Head of caudate nucleus (tissue), 42 donors: Measurements from ENCODE around the gene FBXL20.

ENCODE experiments used
- DNase-seq, 42 donors: peaks; one replicate each; pipeline versions ENCODE4 v3.0.0 to v3.0.0-alpha.2; 2020 to 2021; ENCODE audit warnings: mixed read lengths in 7 of 42
- intact Hi-C: fragments of 100-400 bp; cut with DNase I; formaldehyde crosslinking; loops from one replicate; pipeline ENCODE4 v1.15.0; 2022

FBXL20 gene

DNA sequence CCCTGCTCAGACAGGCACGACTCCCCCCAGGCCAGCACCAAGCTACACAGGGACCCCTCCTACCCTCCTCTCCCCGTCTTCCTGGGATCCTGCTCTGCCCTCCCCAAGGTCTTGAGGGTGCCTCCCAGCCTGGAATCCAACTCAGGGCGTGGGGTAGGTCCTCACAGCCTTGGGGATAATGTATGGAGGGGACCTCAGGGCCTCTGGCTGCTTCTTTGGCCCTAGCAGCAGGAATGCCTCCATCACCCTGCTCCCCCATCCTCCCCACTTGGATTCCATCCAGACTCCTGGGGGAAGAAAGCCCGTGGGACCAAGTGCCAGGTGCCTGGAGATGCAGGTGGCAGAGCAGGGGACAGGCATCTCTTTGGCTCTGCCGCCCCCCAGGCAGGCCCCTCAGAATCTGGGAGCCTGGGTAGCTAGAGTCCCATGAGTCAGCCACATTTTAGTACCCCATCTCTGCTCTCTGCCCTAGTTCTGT lies 164.9 kb downstream of the FBXL20 start:
- intact Hi-C loops: no loop called here
- DNase-seq: no peak

GRCh38 chr17:39235555-39236449 lies 165.6 kb downstream of the FBXL20 start:
- intact Hi-C loops: no loop called here
- peak in 15 of 42 donors; percentile 31 to 70 (median 54) for DNase-seq

DNA sequence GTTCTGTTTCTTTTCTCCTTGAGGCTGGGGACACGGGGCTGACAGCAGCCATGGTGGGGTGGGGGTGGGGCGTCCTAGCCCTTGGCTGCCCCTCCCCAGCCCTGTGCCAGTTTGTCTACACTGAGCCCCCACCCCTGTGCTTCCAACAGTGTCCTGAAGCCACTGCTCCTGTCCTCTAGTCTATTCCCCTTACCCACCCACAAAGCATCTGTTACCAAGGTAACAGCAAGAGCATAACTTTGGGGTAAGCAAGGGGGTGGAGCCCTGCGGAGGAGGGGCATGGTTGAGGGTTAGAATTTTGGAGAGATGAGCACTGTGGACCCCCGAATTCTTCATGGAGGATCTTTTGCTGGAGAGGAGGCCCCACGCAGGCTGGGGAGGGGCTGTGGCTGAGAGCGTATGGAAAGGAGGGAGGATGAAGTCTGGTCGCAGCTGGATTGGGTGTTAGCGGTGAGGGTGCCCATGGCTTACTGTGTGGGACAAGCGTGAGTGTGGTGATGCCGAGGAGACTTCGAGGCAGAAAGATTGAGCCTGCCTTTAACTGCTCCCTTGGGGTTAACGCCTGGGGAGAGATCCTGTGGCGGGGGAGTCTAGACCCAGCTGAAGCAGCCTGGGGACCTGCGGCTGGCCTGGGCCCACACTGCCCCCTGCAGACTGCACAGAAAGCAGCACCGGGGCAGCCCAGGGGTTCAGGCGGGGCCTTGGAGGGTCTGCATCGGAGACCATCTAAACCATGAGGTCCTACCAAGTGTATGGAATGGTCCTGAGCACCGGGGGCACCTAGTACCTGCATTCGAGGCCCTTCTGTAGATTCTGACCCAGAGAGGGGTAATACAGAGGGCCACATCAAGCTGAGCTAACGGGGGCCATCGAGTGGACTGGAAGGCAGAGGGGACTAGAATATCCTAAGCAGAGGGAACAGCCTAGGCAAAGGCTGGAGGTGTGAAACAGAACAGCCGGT lies 169.6 kb downstream of the FBXL20 start:
- intact Hi-C loops: no loop called here
- peak in 39 of 42 donors; percentile 44 to 82 (median 63) for DNase-seq

- intact Hi-C loops: no loop called here
- no peak for DNase-seq
These were observed 170.3 kb downstream of the FBXL20 start for GRCh38 chr17:39231091-39231561.

GRCh38 chr17:39230361-39230760 lies 171.1 kb downstream of the FBXL20 start:
- DNase-seq: no peak
- intact Hi-C loops: no loop called here

- DNase-seq: no peak
- intact Hi-C loops: no loop called here
These were observed 172.0 kb downstream of the FBXL20 start for GRCh38 chr17:39229274-39229913.

DNA sequence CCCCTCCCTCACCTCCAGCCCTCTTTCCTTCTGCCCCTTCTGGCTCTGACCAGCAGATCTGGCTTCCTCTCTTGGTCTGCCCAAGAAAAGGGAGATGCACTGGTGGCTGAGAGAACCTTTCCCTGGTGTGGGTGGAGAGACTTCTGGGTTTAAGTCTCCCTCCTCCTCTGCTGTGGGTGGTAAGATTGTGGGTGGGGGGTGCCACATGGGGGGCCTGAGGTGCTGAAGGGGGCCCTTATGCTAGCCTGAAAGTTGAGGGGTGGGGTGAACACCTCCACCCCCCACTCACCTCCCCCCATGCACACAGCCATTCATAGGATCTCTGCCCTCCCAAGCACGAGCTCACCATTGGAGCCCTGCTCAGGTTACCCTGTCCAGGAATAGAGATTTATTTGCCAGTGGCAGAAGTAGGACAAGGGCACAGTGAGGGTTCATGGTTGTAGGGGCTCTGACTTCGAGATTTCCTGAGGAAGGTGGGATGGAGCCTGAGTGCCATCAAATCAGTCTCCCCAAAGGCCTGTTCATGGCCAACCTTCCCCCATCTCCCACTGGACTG lies 174.0 kb downstream of the FBXL20 start:
- intact Hi-C loops: no loop called here

GRCh38 chr17:39225959-39226683 lies 175.3 kb downstream of the FBXL20 start:
- intact Hi-C loops: no loop called here
- DNase-seq: peak; percentile 54 to 95 (median 86)

More for the DNA sequence above, 174.0 kb downstream of the FBXL20 start:
- no peak for DNase-seq

DNA sequence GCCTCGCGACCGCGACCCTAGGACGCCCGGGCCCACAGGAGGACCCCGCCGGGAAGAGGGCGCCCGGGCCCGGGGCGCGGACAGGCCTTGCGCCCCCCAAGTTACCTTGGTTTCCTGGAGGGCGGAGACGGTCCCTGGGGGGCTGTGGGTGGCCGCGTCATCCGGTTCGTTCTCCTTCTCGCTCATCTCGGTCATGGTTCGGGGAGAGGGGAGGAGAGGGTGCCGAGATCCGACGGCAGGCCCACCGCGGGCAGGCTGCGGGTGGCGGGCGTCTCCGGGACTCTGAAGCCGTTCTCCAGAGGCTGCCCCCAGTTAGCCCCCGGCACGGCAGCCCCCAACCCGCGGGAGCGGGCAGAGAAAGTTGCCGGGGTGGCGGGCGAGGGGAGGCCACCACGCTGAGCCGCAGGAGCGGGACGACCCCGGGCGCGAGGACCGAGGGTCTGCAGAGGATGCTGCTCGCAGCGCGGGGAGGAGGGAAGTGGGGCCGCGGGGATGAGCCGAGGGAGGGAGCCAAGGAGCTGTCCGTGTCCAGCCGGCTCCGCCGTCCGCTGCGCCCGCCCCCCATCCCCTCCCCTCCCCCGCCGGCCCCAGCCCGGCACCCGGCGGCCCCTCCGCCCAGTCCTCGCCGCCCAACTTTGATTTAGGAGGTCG lies 176.0 kb downstream of the FBXL20 start, which contains the start of gene STAC2:
STAC2 (minus strand) TSS at position 638 of the 651 bp plus-strand sequence; CDS start at position 195, 443 bp downstream.
- intact Hi-C loops: no loop called here
- no peak for DNase-seq

DNA sequence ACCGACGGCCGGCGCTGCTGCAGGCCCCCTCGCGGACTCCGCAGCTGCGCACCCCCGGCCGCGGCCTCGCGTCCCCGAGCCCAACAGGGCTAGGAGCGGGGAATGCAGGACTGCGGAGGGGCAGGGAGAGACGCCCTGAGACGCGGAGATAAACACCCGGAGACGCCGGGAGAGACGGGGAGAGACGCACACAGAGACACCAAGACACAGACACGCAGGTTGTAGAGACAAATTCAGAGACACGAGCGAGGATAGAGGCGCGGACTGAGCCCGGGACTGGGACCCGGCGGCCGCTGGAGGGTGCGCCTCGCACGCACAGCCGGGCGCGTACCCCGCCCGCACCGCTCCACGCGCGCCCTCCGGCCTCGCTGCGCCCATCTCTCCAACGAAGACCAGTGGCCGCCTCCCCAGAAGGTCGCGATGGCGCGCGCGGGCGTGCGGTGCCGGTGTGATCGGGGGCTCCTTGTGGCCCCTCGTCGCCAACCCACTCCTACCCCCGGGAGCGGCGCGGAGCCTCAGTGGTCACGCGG lies 176.6 kb downstream of the FBXL20 start:
- peak in 10 of 42 donors; percentile 21 to 56 (median 42) for DNase-seq
- intact Hi-C loops: no loop called here

DNA sequence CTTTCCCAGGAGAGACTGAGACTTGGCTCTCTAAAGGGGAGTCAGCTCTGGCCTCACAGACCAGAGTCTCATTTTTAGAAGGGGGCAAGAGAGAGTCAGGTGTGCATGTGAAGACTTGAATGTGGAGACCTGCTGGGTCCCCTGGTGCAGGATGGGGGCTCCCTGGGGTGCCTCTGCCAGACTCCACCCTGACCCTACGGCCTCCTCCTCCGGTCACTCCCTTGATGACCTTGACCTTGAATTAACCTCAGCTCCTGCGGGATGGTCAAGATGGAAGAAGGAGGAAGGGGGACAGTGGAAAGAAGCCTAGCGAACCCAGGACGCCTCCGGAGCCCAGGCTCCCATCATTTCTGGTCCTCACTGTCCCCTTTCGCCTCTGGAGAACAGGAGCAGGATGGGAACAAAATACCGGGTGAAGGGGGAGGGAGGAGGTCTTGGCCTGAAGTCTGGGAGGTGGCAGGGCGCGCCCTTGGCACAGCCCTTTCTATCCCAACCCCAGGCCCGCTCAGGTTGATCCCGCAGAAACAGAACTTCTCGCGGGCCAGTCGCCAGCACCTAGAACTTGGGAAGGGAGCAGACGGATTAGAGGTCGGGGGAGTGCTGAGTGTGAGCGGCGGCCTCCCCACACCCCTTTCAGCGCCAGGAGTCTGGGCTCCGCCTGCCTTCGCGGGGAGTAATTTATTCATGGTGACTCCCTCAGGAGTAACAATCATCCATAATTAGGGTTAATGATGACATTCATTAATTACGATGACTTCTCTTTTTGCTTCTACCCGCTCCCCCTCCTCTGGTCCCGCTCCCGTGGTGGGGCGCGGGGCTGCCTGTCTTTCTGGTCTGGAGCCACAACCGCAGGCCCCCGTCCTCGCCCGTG lies 177.3 kb downstream of the FBXL20 start:
- intact Hi-C loops: no loop called here
- peak in 6 of 42 donors; percentile 23 to 61 (median 36) for DNase-seq

DNA sequence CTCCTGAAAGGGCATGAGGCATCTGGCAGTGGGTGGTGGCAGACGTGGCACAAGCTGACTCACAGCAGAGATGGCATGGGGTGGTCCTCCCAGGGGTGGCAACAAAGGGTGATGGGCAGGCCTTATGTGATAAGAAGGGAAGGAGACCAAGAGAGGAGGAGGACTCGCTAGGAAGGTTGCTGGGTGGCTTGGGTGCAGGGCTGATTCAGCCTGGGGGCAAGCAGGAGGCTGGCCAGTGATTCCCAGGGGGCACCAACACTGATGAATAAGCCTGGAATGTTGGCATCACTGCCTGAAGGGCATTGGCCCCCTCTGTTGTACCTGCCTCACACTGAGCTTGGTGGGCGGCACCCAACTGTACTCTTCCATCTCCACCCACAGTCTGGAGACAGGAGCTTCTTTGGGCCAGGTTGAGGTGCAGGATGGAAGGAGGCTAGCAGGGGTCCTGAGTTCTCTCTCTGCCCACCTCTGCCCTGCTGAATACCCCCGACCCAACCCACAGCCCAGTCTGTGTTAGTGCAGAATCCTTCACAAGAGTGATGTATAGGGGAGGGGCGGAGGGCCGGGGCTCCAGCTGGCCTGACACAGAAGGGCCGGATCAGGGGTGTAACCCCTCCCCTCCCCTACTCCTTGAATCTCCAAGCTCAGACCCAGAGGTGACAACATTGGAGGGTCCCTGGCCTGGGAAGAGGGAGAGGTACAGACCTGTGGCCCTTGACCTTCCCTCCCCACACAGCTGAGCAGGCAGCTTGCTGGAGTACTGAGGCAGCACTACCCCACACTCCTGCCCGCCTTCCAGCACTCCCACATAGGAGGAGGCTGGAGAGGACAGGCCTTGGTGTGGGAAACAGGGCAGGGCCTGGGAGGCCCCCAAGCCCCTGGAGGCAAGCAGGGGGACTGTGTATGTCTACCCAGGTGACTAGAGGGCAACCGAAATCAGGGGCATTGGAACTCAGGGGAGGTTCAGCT lies 178.3 kb downstream of the FBXL20 start:
- no peak for DNase-seq
- intact Hi-C loops: no loop called here

- intact Hi-C loops: no loop called here
- DNase-seq: no peak
These were observed 179.3 kb downstream of the FBXL20 start for GRCh38 chr17:39222151-39222550.

DNA sequence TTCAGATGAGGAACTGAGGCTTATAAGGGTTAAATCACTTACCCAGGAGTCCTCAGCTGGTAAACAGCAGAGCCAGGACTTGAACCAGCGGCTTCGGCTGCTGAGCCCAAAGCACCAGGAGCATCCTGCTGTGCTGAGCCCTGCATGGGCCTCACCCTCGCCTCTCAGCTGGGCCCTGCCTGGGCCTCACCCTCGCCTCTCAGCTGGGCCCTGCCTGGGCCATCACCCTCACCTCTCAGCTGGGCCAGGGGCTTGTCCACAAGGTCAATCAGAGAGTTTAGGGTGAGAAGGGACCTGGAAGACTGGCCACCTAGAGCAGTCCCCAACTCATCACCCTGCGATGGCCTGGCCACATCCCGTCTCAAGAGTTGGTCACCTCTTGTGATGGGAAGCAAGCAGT lies 179.9 kb downstream of the FBXL20 start:
- DNase-seq: no peak
- intact Hi-C loops: no loop called here

GRCh38 chr17:39219647-39220154 lies 181.7 kb downstream of the FBXL20 start:
- DNase-seq: peak in 28 of 42 donors; percentile 28 to 77 (median 59)
- intact Hi-C loops: no loop called here
